HL-60 (cell line): Measurements from ENCODE around the gene UBA5.

Experiments used
- DNase-seq, 2 experiments: peaks; one replicate each; pipeline ENCODE4 v3.0.0-alpha.2; 2010 to 2020; ENCODE audit warnings: low read depth in 1 of 2, low spot score in 1 of 2
- H3K27ac ChIP-seq: fragments of 250-450 bp; sonication (Bioruptor Pico); replicated peaks from 2 replicates; pipeline ENCODE4 v1.5.1; 2020; ENCODE audit warnings: mild to moderate bottlenecking, moderate library complexity
- H3K27me3 ChIP-seq: fragments of 250-450 bp; sonication (Bioruptor Pico); 2 replicates; pipeline ENCODE4 v1.5.1; 2021; ENCODE audit warnings: mild to moderate bottlenecking, moderate library complexity; ENCODE audit not compliant: insufficient read depth, poor library complexity, severe bottlenecking
- H3K4me3 ChIP-seq: replicated peaks from 2 replicates; pipeline ENCODE4 v1.5.1; 2011; ENCODE audit warnings: mild to moderate bottlenecking, control low read depth, low read length; ENCODE audit not compliant: insufficient read depth
- CTCF ChIP-seq: IDR thresholded peaks from one replicate; pipeline ENCODE4 v1.5.1; 2011; ENCODE audit warnings: low read length, control low read depth, inconsistent platforms; ENCODE audit not compliant: insufficient read depth
- GABPA ChIP-seq: IDR thresholded peaks from 2 replicates; pipeline ENCODE4 v1.6.1; 2012; ENCODE audit warnings: low read depth
- POLR2AphosphoS5 ChIP-seq: IDR thresholded peaks from 2 replicates; pipeline ENCODE4 v1.6.1; 2012; ENCODE audit warnings: low read depth
- REST ChIP-seq: IDR thresholded peaks from 2 replicates; pipeline ENCODE4 v1.6.1; 2012; ENCODE audit warnings: low read depth; ENCODE audit not compliant: insufficient replicate concordance
- SPI1 ChIP-seq: IDR thresholded peaks from 2 replicates; pipeline ENCODE4 v1.6.1; 2012; ENCODE audit warnings: low read depth, mild to moderate bottlenecking, borderline replicate concordance

Gene UBA5

GRCh38 chr3:132622148-132622547 is 38.0 kb upstream of the UBA5 start:
- no peak overlapping the region for H3K4me3 ChIP-seq
- no peaks in the 10 kb centered on the region for H3K27me3 ChIP-seq
- no peak for TF ChIP-seq CTCF
- DNase-seq = no peak
- no peak overlapping the region for H3K27ac ChIP-seq

GRCh38 chr3:132622761-132623160 is 37.4 kb upstream of the UBA5 start:
- Histone ChIP-seq H3K27me3 (no peaks in the 10 kb centered on the region), H3K4me3 (no peak overlapping the region), H3K27ac (no peak overlapping the region)
- DNase-seq = no peak
- TF ChIP-seq GABPA (no peak), POLR2AphosphoS5 (no peak), CTCF (no peak), SPI1 (no peak), REST (no peak)

- Histone ChIP-seq H3K27ac (no peak overlapping the region), H3K27me3 (no peaks in the 10 kb centered on the region), H3K4me3 (no peak overlapping the region)
- DNase-seq = no peak
- no peak for TF ChIP-seq CTCF
- no peak for TF ChIP-seq SPI1
- no peak for TF ChIP-seq POLR2AphosphoS5
- no peak for TF ChIP-seq REST
- no peak for TF ChIP-seq GABPA
Observed at GRCh38 chr3:132623646-132624045, 36.5 kb upstream of the UBA5 start.

GRCh38 chr3:132624790-132625189 is 35.3 kb upstream of the UBA5 start:
- H3K4me3 ChIP-seq = no peak overlapping the region
- no peak for DNase-seq
- no peak overlapping the region for H3K27ac ChIP-seq
- H3K27me3 ChIP-seq = no peaks in the 10 kb centered on the region
- TF ChIP-seq GABPA (no peak), SPI1 (no peak), CTCF (no peak), POLR2AphosphoS5 (no peak), REST (no peak)
